ENCODE measurements around the gene OR5A2.
"Not testable (repeated sequence)": the region's sequence is repeated elsewhere in the genome, so short reads cannot be mapped to it uniquely, and the experiment has no call there.

The OR5A2 gene

DNA sequence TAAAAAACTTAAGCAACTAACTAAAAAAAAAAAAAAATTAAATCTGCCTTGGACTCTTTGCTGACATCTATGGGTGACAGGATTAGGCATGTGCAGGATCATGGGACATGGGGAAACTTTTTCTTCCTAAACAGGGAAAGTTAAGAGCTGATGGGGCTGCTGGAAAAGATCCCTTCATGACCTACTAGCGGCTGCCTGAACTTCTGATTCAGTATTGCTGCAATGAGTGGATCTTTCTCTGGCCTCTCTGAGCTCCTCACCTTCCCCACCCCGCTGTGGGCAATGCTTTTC lies 25.0 kb downstream of the OR5A2 start:
- DNase-seq = no peak
- intact Hi-C loops (cut with DNase I) = no loop called here

DNA sequence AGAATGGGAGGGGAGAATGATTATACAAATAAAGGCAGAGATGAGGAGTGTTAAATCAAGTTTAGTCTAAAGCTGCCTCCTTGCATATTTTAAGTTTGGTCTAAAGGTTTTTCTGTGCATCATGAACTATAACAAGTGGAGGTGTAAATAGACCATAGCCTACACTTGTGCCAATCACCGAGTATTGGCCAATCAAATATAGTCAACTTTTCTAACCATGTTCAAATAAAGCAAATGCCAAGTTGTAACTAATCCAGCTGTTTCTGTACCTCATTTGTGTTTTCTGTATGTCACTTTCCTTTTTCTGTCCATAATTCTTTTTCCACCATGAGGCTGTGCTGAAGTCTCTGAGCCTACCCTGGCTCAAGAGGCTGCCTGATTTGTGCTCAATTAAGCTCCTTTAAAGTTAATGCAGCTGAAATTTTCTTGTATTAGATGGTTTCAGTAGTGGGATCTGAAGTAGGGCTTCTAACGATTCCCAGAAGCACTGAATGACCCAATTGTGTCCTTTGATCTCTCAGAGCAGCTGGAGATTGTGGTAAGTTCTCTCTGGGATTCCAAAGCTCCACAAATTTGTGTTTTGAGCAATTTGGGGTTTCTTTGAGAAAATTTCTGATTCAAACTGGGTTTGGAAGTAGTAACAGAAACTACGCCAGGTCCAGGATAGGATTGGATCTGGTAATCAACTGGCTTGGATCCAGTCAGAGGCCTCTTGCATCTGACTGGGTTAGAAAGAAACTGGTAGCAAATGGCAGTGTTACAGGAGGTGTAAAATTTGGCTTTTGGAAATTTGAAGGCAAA lies 25.6 kb downstream of the OR5A2 start:
- no peak for DNase-seq
- intact Hi-C loops (cut with DNase I) = no loop called here

DNA sequence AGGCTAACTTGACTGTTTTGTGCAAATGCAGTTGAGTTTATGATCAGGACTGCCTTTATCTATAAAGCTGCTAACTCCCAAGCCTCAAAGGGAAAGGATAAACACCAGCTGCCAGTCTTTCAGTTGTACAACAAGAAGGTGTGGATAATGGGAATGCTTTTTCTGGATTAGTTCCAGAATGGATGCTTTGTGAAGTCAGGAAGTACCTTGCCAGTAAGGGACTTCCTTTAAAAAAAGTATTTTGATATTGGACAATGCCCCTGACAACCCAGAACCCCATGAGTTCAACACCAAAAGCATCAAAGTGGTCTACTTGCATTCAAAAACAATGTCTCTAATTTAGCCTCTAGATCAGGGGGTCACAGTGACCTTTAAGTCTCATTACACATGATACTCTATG lies 32.0 kb downstream of the OR5A2 start:
- DNase-seq = no peak
- intact Hi-C loops (cut with DNase I) = no loop called here

DNA sequence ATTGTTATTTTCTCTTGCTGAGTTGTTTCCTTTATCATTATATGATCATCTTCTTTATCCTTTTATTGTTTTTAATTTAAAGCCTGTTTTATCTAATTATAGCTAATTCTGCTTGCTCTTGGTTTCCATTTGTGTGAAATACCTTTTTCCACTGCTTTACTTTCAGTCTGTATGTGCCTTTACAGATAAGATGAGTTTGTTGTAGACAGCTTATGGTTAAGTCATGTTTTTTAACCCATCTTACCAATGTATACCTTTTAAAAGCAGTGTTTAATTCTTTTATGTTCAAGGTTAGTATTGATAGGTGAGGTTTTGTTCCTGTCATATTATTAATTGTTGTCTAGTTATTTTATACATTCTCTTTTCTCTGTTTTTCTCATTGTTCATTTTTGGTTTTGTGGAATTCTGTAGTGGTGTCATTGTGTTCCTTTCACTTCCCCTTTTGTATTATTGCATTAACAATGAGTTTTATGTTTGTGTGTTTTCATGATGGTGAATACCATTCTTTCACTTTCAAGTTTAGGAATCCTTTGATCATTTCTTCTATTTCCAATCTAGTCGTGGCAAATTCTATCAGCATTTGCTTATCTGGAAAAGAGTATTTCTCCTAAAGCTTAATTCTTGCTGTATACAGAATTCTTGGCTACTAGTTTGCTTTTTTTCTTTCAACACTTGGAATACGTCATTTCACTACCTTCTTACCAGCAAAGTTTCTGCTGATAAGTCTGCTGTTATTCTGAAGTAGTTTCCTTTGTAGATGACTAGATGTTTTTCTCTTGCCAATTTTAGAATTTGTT lies 45.8 kb downstream of the OR5A2 start:
- DNase-seq = no peak
- intact Hi-C loops (cut with DNase I) = no loop called here

DNA sequence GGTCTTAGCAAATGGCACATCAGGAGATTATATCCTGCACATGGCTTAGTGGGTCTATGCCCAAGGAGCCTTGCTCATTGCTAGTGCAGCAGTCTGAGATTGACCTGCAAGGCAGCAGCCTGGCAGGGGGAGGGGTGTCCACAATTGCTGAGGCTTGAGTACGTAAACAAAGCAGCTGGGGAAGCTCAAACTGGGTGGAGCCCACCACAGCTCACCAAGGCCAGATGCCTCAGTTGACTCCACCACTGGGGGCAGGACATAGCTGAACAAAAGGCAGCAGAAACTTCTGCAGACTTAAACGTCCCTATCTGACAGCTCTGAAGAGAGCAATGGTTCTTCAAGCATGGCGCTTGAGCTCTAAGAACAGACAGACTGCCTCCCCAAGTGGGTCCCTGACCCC lies 53.9 kb downstream of the OR5A2 start:
- intact Hi-C loops (cut with DNase I); DNase-seq: not testable (repeated sequence)

DNA sequence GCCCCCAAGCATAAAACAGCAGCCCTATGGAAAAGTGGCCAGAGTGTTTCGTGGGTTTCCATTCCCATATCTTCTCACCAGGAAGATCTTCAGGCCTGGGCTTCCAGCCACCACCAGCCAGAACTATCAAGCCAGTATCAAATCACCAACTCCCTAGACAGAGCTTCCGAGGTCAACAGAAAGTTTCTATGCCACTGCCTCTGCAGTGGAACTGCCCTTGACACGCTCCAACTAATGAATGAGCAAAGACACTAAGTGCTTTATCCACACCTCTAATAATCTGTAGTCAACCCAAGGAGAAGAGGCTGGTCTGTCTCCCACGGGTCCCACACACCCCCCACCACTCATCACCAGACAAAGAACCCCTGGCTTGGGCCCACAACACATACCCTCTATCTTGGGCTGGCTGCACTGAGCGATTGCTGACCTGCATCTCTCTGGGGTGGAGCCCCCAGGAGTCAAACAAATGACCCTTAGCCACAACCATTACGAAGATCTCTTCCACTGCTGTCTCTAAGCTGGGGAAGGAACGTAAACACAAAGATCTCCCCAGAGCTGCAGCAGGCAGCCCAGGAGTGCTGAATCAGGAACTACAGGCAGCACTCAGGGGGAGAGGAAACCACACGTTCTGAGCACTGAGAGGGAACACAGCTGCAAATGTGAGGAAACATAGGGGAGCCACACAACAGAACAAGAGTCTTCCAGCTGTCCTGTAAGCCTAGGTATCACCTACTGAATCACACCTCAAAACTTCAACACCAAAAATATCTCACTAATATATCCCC lies 57.8 kb downstream of the OR5A2 start:
- intact Hi-C loops (cut with DNase I) = no loop called here
- peak in 2 of 42 donors; percentile 3 to 17 for DNase-seq
